Left lung (tissue), 10 donors: ENCODE data around the gene KASH5. TPM values are rescaled to one million over a fixed set of nuclear protein-coding genes. Genes with fewer than 3 reads are reported as not detected.

Experiments used
- ATAC-seq: fragments of 200-7000 bp; cut with Tn5 transposase; one replicate; pipeline ENCODE4 v1.9.1; 2020; ENCODE audit warnings: moderate library complexity
- DNase-seq, 4 donors: peaks; one replicate each; pipeline ENCODE4 v3.0.0-alpha.2; 2013 to 2020
- H3K27ac ChIP-seq, 2 donors: fragments of 200-600 bp; sonication (generic) in 1 of 2; one replicate each; pipeline versions ENCODE4 v1.5.0 to v1.8.0; 2020 to 2021
- H3K27me3 ChIP-seq, 2 donors: fragments of 200-600 bp; sonication (generic) in 1 of 2; one replicate each; pipeline versions ENCODE4 v1.5.0 to v1.8.0; 2020 to 2021
- H3K36me3 ChIP-seq, 2 donors: fragments of 200-600 bp; sonication (generic) in 1 of 2; one replicate each; pipeline versions ENCODE4 v1.5.0 to v1.8.0; 2020 to 2021
- H3K4me1 ChIP-seq, 2 donors: fragments of 200-600 bp; one replicate each; pipeline ENCODE4 v1.8.0; 2021
- H3K4me3 ChIP-seq, 2 donors: fragments of 200-600 bp; sonication (generic) in 1 of 2; one replicate each; pipeline versions ENCODE4 v1.5.0 to v1.8.0; 2020 to 2021; ENCODE audit warnings: mild to moderate bottlenecking in 1 of 2
- H3K9me3 ChIP-seq, 2 donors: fragments of 200-600 bp; sonication (generic) in 1 of 2; one replicate each; pipeline versions ENCODE4 v1.5.0 to v1.8.0; 2020 to 2021
- intact Hi-C, 2 donors: fragments of 100-400 bp; cut with DNase I; formaldehyde crosslinking; loops; one replicate each; pipeline versions ENCODE4 v1.11.2 to v1.14.2; 2022
- polyA plus RNA-seq, 6 donors: library from polyadenylated mRNA; unstranded; fragments of 120-200 nt; gene quantifications; one replicate each; pipeline ENCODE4 v1.2.1, GENCODE V29; 2013; ENCODE audit not compliant: insufficient read length in 6 of 6
- total RNA-seq, 2 donors: library from RNA; stranded (reverse); fragmentation: NEBNext Ultra II Directional; extraction: Animal tissue kit (Norgen Biotek cat#: 25700); gene quantifications; one replicate each; pipeline ENCODE4 v1.2.1, GENCODE V29; 2021
- TF ChIP-seq, protein P1 (sequence below), 2 donors: fragments of 200-600 bp; sonication (generic) in 1 of 2; IDR thresholded peaks; one replicate each; pipeline versions ENCODE4 v1.5.0 to v1.8.0; 2021; ENCODE audit warnings: antibody characterized with exemption in 2 of 2
- donor health status: DM: no; HTN: yes; CAD: no.
- donor health status: DM: no; HTN: no; CAD: no.

The KASH5 gene
- total and polyA plus RNA-seq, 8 donors = 0.84 to 3.6 TPM; not detected in 6

DNA sequence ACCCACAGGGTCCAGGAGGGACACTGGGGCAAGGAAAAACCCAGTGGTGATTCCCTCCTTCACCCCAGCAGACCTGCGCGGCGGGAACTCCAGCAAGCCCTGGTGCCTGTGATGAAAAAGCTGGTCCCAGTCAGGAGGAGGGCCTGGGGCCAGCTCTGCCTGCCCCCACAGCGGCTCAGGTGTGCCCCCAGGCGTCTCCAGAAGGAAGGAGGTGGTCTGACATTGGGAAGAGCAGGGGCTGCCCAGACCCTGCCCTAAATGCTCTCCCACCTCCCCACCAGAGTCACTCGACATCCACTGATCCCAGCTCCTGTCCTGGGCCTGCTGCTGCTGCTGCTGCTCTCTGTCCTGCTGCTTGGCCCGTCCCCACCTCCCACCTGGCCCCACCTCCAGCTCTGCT, 29.0 kb downstream of the KASH5 start:
- Histone ChIP-seq H3K9me3 (no peaks in the 10 kb centered on the region), H3K27me3 (peaks cover 22 to 66% of the 10 kb centered on the region in 2 donors), H3K4me1 (peaks cover 4 to 10% of the 10 kb centered on the region in 2 donors), H3K27ac (no peak overlapping the region), H3K4me3 (no peak overlapping the region), H3K36me3 (no peaks in the 10 kb centered on the region)
- DNase-seq (no peak), ATAC-seq (no peak)
- TF ChIP-seq, protein P1, sequence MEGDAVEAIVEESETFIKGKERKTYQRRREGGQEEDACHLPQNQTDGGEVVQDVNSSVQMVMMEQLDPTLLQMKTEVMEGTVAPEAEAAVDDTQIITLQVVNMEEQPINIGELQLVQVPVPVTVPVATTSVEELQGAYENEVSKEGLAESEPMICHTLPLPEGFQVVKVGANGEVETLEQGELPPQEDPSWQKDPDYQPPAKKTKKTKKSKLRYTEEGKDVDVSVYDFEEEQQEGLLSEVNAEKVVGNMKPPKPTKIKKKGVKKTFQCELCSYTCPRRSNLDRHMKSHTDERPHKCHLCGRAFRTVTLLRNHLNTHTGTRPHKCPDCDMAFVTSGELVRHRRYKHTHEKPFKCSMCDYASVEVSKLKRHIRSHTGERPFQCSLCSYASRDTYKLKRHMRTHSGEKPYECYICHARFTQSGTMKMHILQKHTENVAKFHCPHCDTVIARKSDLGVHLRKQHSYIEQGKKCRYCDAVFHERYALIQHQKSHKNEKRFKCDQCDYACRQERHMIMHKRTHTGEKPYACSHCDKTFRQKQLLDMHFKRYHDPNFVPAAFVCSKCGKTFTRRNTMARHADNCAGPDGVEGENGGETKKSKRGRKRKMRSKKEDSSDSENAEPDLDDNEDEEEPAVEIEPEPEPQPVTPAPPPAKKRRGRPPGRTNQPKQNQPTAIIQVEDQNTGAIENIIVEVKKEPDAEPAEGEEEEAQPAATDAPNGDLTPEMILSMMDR (IDR thresholded peaks at IDR 0.05) = no peak
- intact Hi-C loops = no loop called here

DNA sequence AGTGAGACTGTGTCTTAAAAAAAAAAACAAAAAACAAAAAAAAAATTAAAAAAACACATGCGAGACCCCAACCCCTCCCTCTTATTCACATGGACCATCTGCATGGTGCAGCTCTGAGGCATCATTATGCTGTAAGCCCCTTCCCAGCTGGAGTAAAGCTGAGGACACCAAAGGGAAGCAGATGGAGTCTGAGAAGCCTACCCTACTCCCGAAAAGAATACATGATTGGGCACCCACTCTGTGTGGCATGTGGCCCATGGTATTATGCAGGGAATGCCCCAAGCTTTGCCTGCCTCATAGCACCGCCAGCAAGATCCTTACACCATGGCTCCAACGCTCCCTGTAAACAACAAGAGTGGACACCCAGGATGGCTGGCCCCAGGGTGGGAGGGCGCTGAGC, 30.5 kb downstream of the KASH5 start:
- Histone ChIP-seq H3K4me1 (peaks cover 7 to 22% of the 10 kb centered on the region in 2 donors), H3K36me3 (no peaks in the 10 kb centered on the region), H3K27ac (no peak overlapping the region), H3K4me3 (no peak overlapping the region), H3K27me3 (peaks cover 37 to 80% of the 10 kb centered on the region in 2 donors), H3K9me3 (no peaks in the 10 kb centered on the region)
- intact Hi-C loops = no loop called here
- ATAC-seq (no peak), DNase-seq (no peak)
- TF ChIP-seq, protein P1 (IDR thresholded peaks at IDR 0.05) = no peak

DNA sequence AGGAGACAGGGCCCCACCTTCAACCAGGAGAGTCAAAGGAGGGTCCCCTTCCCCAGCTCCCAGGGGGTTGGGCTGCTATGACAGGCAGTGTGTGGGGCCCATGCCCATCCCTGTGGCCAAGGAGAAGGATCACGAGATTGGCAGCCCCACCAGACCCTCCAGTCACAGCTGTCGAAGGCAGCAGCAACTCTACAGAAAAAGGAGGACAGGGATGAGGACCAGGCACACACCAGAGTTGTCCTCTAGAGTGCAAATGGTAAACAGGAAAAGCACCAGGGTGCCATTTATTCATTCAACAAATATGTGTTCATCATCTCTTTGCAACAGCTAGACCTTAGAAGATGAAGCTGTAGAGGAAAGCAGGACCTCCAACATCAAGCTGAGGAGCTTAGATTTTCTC, 31.1 kb downstream of the KASH5 start:
- intact Hi-C loops = no loop called here
- Histone ChIP-seq H3K4me1 (peaks cover 7 to 22% of the 10 kb centered on the region in 2 donors), H3K36me3 (no peaks in the 10 kb centered on the region), H3K27ac (no peak overlapping the region), H3K27me3 (peaks cover 43 to 87% of the 10 kb centered on the region in 2 donors), H3K4me3 (no peak overlapping the region), H3K9me3 (no peaks in the 10 kb centered on the region)
- ATAC-seq (no peak), DNase-seq (no peak)
- TF ChIP-seq, protein P1 (IDR thresholded peaks at IDR 0.05) = no peak

GRCh38 chr19:49420227-49420626, 32.2 kb downstream of the KASH5 start:
- Histone ChIP-seq H3K27ac (no peak overlapping the region), H3K4me1 (peaks cover 7 to 22% of the 10 kb centered on the region in 2 donors), H3K36me3 (no peaks in the 10 kb centered on the region), H3K27me3 (peaks cover 52 to 92% of the 10 kb centered on the region in 2 donors), H3K4me3 (no peak overlapping the region), H3K9me3 (no peaks in the 10 kb centered on the region)
- no peak for ATAC-seq
- DNase-seq = no peak
- intact Hi-C loops = no loop called here
- TF ChIP-seq, protein P1 (IDR thresholded peaks at IDR 0.05) = no peak

- H3K36me3 ChIP-seq = no peaks in the 10 kb centered on the region
- H3K4me1 ChIP-seq = peaks cover 7 to 26% of the 10 kb centered on the region in 2 donors
- peaks cover 63 to 94% of the 10 kb centered on the region in 2 donors for H3K27me3 ChIP-seq
- no peaks in the 10 kb centered on the region for H3K9me3 ChIP-seq
- ATAC-seq (peak; percentile 90), DNase-seq (peak; percentile 65 to 86 (median 76))
- no peak overlapping the region for H3K27ac ChIP-seq
- TF ChIP-seq, protein P1 (IDR thresholded peaks at IDR 0.05) = no peak
- intact Hi-C loops = no loop called here
- H3K4me3 ChIP-seq = peak overlapping the region in 1 of 2 donors; percentile 18
Observed at GRCh38 chr19:49421039-49421877, 33.2 kb downstream of the KASH5 start.
